Nephron (organoid): ENCODE data around the gene ATAD1.

Experiments used
- H3K27ac Mint-ChIP-seq, 3 experiments: 2 replicates each; pipeline ENCODE4 v1.8.0; 2020; ENCODE audit warnings: mixed read lengths in 3 of 3, mild to moderate bottlenecking in 2 of 3, moderate library complexity in 1 of 3
- H3K27me3 Mint-ChIP-seq: 2 replicates; pipeline ENCODE4 v1.8.0; 2021; ENCODE audit warnings: low read depth, mild to moderate bottlenecking, moderate library complexity, mixed read lengths
- H3K36me3 Mint-ChIP-seq: 2 replicates; pipeline ENCODE4 v1.8.0; 2020; ENCODE audit warnings: low read depth, mixed read lengths
- H3K4me1 Mint-ChIP-seq: 2 replicates; pipeline ENCODE4 v1.8.0; 2020; ENCODE audit warnings: mixed read lengths
- H3K4me3 Mint-ChIP-seq, 3 experiments: 2 replicates each; pipeline ENCODE4 v1.8.0; 2020; ENCODE audit warnings: mild to moderate bottlenecking in 3 of 3, mixed read lengths in 3 of 3, moderate library complexity in 2 of 3
- H3K9me3 Mint-ChIP-seq: 2 replicates; pipeline ENCODE4 v1.8.0; 2020; ENCODE audit warnings: mixed read lengths
- TF ChIP-seq, protein P1 (sequence below), 3 experiments: fragments of 200-600 bp; sonication (generic); IDR thresholded peaks; one replicate each; pipeline ENCODE4 v1.5.0; 2021; ENCODE audit warnings: antibody characterized with exemption in 3 of 3; ENCODE audit not compliant: unreplicated experiment in 3 of 3

ATAD1 gene

DNA sequence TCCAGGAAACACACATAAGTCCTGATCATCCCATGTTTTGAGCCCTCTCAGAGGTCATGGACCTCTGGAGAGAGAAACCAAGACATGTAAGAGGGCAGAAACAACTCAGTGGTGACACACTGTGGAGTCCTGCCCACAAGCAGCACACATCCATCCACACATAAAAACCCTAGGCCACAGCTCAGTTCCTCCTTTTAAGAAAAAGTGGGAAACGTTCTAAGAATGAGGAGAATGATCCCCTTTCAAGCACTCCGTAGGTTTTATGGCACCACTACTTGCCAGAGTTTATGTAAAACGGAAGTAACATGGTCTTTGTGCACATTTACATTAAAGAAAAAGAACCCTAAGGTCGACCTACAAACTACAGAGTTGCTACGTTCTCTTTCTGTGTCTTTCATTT lies 19.9 kb downstream of the ATAD1 start:
- H3K9me3 Mint-ChIP-seq = peaks cover 30% of the 10 kb centered on the region
- no peaks in the 10 kb centered on the region for H3K27me3 Mint-ChIP-seq
- H3K4me1 Mint-ChIP-seq = no peaks in the 10 kb centered on the region
- H3K4me3 Mint-ChIP-seq = no peak overlapping the region
- H3K27ac Mint-ChIP-seq = no peak overlapping the region
- TF ChIP-seq, protein P1, sequence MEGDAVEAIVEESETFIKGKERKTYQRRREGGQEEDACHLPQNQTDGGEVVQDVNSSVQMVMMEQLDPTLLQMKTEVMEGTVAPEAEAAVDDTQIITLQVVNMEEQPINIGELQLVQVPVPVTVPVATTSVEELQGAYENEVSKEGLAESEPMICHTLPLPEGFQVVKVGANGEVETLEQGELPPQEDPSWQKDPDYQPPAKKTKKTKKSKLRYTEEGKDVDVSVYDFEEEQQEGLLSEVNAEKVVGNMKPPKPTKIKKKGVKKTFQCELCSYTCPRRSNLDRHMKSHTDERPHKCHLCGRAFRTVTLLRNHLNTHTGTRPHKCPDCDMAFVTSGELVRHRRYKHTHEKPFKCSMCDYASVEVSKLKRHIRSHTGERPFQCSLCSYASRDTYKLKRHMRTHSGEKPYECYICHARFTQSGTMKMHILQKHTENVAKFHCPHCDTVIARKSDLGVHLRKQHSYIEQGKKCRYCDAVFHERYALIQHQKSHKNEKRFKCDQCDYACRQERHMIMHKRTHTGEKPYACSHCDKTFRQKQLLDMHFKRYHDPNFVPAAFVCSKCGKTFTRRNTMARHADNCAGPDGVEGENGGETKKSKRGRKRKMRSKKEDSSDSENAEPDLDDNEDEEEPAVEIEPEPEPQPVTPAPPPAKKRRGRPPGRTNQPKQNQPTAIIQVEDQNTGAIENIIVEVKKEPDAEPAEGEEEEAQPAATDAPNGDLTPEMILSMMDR (IDR thresholded peaks at IDR 0.05; ENCODE audit: unreplicated experiment in 3 of 3) = no peak
- peaks cover 92% of the 10 kb centered on the region for H3K36me3 Mint-ChIP-seq

DNA sequence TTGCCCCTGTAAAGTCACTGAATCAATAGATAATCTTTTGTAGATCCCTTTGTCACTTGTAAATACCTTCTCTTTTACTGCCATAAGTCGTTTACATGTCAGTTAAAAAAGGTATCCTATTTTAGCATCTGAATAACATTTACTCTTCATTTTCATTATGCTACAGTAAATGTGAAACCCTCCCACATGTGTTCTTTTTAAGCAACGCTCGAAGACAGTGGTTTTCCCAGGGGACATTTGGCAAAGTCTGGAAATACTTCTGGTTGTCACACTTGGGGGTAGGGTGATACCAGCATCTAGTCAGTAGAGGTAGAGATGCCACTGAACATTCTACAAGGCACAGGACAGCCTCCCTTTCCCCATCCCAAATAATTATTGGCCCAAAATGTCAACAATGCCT lies 23.7 kb downstream of the ATAD1 start:
- Mint-ChIP-seq H3K4me3 (no peak overlapping the region), H3K27ac (no peak overlapping the region), H3K27me3 (no peaks in the 10 kb centered on the region), H3K9me3 (peaks cover 4% of the 10 kb centered on the region), H3K36me3 (peaks cover 77% of the 10 kb centered on the region), H3K4me1 (no peaks in the 10 kb centered on the region)
- TF ChIP-seq, protein P1 (IDR thresholded peaks at IDR 0.05; ENCODE audit: unreplicated experiment in 3 of 3) = no peak

DNA sequence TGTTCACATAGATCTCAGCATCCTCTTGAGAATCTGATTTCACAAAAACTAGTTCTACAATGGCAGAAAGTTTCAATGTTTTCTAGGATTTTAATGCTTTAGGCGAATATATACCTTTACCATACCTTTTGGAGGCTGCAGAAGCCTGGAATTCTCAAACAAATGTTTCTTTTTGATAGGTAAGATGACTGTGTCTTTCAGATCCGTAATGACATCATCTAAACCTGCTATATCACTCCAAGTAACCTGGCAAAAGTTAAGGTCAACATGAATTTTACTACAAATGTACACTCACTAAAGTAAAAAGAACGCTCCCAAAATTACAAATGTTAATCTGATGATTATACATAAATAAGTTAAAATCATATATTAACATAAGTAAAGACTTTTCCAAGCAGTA lies 27.8 kb downstream of the ATAD1 start:
- TF ChIP-seq, protein P1 (IDR thresholded peaks at IDR 0.05; ENCODE audit: unreplicated experiment in 3 of 3) = no peak
- H3K9me3 Mint-ChIP-seq = no peaks in the 10 kb centered on the region
- H3K4me1 Mint-ChIP-seq = no peaks in the 10 kb centered on the region
- peaks cover 54% of the 10 kb centered on the region for H3K36me3 Mint-ChIP-seq
- H3K27ac Mint-ChIP-seq = no peak overlapping the region
- no peak overlapping the region for H3K4me3 Mint-ChIP-seq
- H3K27me3 Mint-ChIP-seq = no peaks in the 10 kb centered on the region

DNA sequence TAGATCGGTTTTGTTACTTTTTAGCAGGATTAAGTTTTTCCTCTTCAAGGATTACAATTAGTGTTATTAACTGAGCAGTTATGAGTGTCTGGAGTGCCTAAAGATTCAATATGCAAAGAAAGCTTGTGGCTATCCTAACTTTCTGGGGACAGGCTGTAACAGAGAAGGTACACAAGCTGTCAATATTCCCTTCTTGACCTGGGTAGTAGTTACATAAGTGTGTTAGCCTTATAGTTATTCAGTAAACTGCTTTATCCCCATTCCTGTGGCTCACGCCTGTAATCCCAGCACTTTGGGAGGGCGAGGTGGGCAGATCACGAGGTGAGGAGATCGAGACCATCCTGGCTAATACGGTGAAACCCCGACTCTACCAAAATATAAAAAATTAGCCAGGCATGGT lies 31.6 kb downstream of the ATAD1 start:
- H3K4me3 Mint-ChIP-seq = no peak overlapping the region
- no peaks in the 10 kb centered on the region for H3K9me3 Mint-ChIP-seq
- H3K36me3 Mint-ChIP-seq = peaks cover 45% of the 10 kb centered on the region
- TF ChIP-seq, protein P1 (IDR thresholded peaks at IDR 0.05; ENCODE audit: unreplicated experiment in 3 of 3) = no peak
- H3K27me3 Mint-ChIP-seq = no peaks in the 10 kb centered on the region
- no peaks in the 10 kb centered on the region for H3K4me1 Mint-ChIP-seq
- no peak overlapping the region for H3K27ac Mint-ChIP-seq

DNA sequence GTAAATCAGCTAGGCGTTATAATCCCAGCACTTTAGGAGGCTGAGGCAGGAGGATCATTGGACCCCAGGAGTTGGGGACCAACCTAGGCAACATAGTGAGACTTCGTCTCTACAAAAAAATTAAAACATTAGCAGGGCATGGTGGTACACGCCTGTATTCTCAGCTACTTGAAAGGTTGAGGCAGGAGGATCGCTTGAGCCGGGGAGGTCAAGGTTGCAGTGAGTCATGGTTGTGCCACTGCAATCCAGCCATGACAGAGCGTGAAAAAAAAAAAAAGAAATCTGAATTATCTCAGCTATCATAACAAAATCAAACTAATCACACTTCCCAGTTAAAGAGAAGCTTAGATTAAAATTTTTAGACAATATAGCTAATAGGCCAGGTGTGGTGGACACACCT lies 35.3 kb downstream of the ATAD1 start:
- TF ChIP-seq, protein P1 (IDR thresholded peaks at IDR 0.05; ENCODE audit: unreplicated experiment in 3 of 3) = no peak
- H3K27ac Mint-ChIP-seq = no peak overlapping the region
- H3K4me1 Mint-ChIP-seq = no peaks in the 10 kb centered on the region
- H3K27me3 Mint-ChIP-seq = no peaks in the 10 kb centered on the region
- H3K4me3 Mint-ChIP-seq = no peak overlapping the region
- no peaks in the 10 kb centered on the region for H3K9me3 Mint-ChIP-seq
- H3K36me3 Mint-ChIP-seq = peaks cover 49% of the 10 kb centered on the region

DNA sequence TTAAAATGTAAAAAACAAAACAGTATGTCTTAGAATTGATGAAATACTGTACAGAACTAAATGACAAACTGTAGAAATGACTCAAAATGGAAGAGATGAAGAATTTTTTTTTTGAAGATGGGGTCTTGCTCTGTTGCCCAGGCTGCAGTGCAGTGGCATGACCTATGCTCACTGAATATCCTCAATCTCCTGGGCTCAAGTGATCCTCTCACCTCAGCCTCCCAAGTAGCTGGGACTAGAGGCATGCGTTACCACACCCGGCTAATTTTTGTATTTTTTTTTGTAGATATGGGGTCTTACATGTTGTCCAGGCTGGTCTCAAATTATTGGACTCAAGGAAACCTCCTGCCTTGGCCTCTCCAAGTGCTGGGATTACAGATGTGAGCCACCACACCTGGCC lies 36.5 kb downstream of the ATAD1 start:
- H3K36me3 Mint-ChIP-seq = peaks cover 56% of the 10 kb centered on the region
- TF ChIP-seq, protein P1 (IDR thresholded peaks at IDR 0.05; ENCODE audit: unreplicated experiment in 3 of 3) = no peak
- H3K27ac Mint-ChIP-seq = no peak overlapping the region
- no peaks in the 10 kb centered on the region for H3K27me3 Mint-ChIP-seq
- H3K4me1 Mint-ChIP-seq = no peaks in the 10 kb centered on the region
- no peaks in the 10 kb centered on the region for H3K9me3 Mint-ChIP-seq
- no peak overlapping the region for H3K4me3 Mint-ChIP-seq
